Transverse colon (tissue), 4 donors: ENCODE measurements around the gene ZNF302. TPM values are rescaled to one million over a fixed set of nuclear protein-coding genes. Genes with fewer than 3 reads are reported as not detected.

Source experiments
- DNase-seq: peaks from one replicate; pipeline ENCODE4 v3.0.0-alpha.2; 2019
- H3K27ac ChIP-seq, 4 donors: fragments of 200-600 bp; sonication (generic); 2 replicates each; pipeline ENCODE4 v1.5.1; 2016 to 2018; ENCODE audit warnings: inconsistent platforms in 4 of 4
- H3K27me3 ChIP-seq: fragments of 200-600 bp; sonication (generic); 2 replicates; pipeline ENCODE4 v1.5.1; 2017; ENCODE audit warnings: inconsistent platforms
- H3K36me3 ChIP-seq, 4 donors: fragments of 200-600 bp; sonication (generic); 2 replicates each; pipeline ENCODE4 v1.5.1; 2017 to 2019; ENCODE audit warnings: inconsistent platforms in 4 of 4
- H3K4me1 ChIP-seq, 4 donors: fragments of 200-600 bp; sonication (generic); 2 replicates each; pipeline ENCODE4 v1.5.1; 2017 to 2020; ENCODE audit warnings: inconsistent platforms in 4 of 4
- H3K4me3 ChIP-seq, 4 donors: fragments of 200-600 bp; sonication (generic); 1 replicate in 1 of 4; 2 replicates in 3 of 4; pipeline versions ENCODE4 v1.5.1 to v1.6.1; 2017 to 2019; ENCODE audit warnings: inconsistent platforms in 4 of 4
- H3K9me3 ChIP-seq, 2 donors: fragments of 200-600 bp; sonication (generic); 2 replicates each; pipeline ENCODE4 v1.5.1; 2017 to 2019; ENCODE audit warnings: inconsistent platforms in 2 of 2
- CTCF ChIP-seq, 5 experiments: fragments of 200-600 bp in 3 of 5; fragments of 450-650 bp in 2 of 5; sonication (generic) in 3 of 5; IDR thresholded peaks; 1 replicate in 2 of 5; 2 replicates in 3 of 5; pipeline ENCODE4 v1.5.1; 2016 to 2017; ENCODE audit warnings: antibody characterized with exemption in 5 of 5, inconsistent platforms in 3 of 5, mild to moderate bottlenecking in 2 of 5, moderate library complexity in 1 of 5
- EP300 ChIP-seq: sonication (generic); formaldehyde crosslinking; IDR thresholded peaks from one replicate; pipeline ENCODE4 v1.6.1; 2017; ENCODE audit warnings: antibody characterized with exemption, low read depth
- POLR2A ChIP-seq: fragments of 450-650 bp; IDR thresholded peaks from one replicate; pipeline ENCODE4 v1.6.1; 2016; ENCODE audit warnings: antibody characterized with exemption, mild to moderate bottlenecking, moderate library complexity
- POLR2AphosphoS5 ChIP-seq, 3 donors: sonication (generic); formaldehyde crosslinking; IDR thresholded peaks; one replicate each; pipeline ENCODE4 v1.6.1; 2016; ENCODE audit warnings: antibody characterized with exemption in 3 of 3
- WGBS, 2 donors: methylation state at CpG; one replicate each; pipeline ENCODE4 v1.1.5; 2018; ENCODE audit warnings: low coverage in 1 of 2; 5-methylcytosine and 5-hydroxymethylcytosine counted together
- in situ Hi-C, 4 donors: fragments of 200-750 bp; cut with MboI; loops; one replicate each; pipeline versions ENCODE4 v1.15.0 to v1.15.1; 2017; ENCODE audit warnings: low sequenced_read_pairs in 3 of 4, low pct_ligation_motif_present in 1 of 4, low pct_unique_long_range_greater_than_20kb in 1 of 4
- intact Hi-C: fragments of 100-400 bp; cut with DNase I; formaldehyde crosslinking; loops from one replicate; pipeline ENCODE4 v1.15.1; 2023; ENCODE audit warnings: low total_unique reads
- total RNA-seq, 4 donors: library from RNA; depleted of rRNA; stranded (reverse); fragments of >200 nt; gene quantifications; one replicate each; pipeline ENCODE4 v1.1.0, GENCODE V29; 2016

The ZNF302 gene
- 10 to 100 TPM in 3 of 4 donors, 1 to 10 TPM in 1; 4.6 to 33.0 (median 18.0) TPM for total RNA-seq

DNA sequence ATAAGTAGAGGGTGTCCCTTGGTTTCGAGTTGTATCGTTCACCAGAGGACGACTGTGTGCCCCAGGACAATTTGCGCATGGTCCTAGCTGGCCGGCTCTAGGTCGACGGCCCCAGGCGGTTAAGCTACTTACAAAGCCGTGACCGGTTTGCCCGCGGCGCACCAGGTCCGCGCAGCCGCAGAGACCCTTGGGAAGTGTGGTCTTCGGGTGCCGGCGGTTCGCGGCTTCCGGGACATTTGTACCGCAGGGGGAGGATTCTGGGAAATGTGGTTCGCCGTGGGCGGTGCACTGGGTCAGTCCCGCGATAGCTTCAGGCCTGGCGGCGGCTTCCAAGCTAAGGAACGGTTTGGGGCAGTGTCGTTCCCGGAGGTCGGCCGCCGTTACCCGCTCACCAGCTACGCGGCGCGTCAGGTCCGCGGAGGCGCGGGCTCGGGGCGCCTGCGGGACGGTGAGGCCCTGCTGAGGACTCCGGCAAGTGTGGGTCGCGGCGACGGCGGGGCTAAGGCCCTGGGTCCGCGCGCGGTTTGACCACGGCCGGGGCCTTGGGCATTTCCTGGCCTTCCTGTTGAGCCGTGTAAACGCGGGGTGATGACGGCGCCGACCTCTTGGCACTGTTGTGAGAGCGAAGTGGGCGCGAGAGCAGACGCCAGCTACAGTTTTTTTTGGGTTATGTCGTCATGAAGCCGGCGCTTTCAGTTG is at the start of gene ZNF302:
TSS of gene ZNF302 (plus strand) at position 293 of the 699 bp plus-strand sequence. CDS start 1,127 bp downstream, outside the sequence.
- peaks cover 0 to 36% (median 16%) of the 10 kb centered on the region in 4 donors for H3K36me3 ChIP-seq
- peak within 1 kb of the TSS; percentile 61 to 72 (median 67) for H3K4me3 ChIP-seq
- TF ChIP-seq POLR2A (peak; percentile 81), CTCF (IDR thresholded peaks at IDR 0.05) (peak in 1 of 5 experiments; percentile 2), EP300 (peak; percentile 56), POLR2AphosphoS5 (IDR thresholded peaks at IDR 0.05) (peak; percentile 71 to 88 (median 86))
- peaks cover 6 to 16% (median 10%) of the 10 kb centered on the region in 4 donors for H3K4me1 ChIP-seq
- WGBS, 2 donors = 0% methylated on average over 44 of the region's 74 CpGs; no CpG with 5 or more reads in 1 of the 2 donors
- DNase-seq = peak; percentile 97
- no peaks in the 10 kb centered on the region for H3K27me3 ChIP-seq
- peak within 1 kb of the TSS; percentile 93 to 97 (median 96) for H3K27ac ChIP-seq
- in situ Hi-C loops (no loop called here), intact Hi-C loops (no loop called here)
- peaks cover 24 to 30% of the 10 kb centered on the region in 2 donors for H3K9me3 ChIP-seq

- no peak for DNase-seq
- in situ Hi-C loops = no loop called here
- no peak overlapping the region for H3K27ac ChIP-seq
Observed at GRCh38 chr19:34633802-34634201, 43.7 kb upstream of the ZNF302 start.

GRCh38 chr19:34639491-34640085 is 37.9 kb upstream of the ZNF302 start:
- peak; percentile 40 for DNase-seq
- intact Hi-C loops = loop anchor here (5.0 kb wide), 1 partner anchor 73 kb away; no protein-coding TSS in a partner anchor
- Histone ChIP-seq H3K27ac (no peak overlapping the region), H3K36me3 (no peaks in the 10 kb centered on the region), H3K27me3 (no peaks in the 10 kb centered on the region), H3K4me3 (no peak overlapping the region), H3K4me1 (no peaks in the 10 kb centered on the region), H3K9me3 (no peaks in the 10 kb centered on the region)
- in situ Hi-C loops = loop anchor here in 3 of 4 donors (5.0 kb wide), 1 partner anchor 73 kb away; no protein-coding TSS in a partner anchor
- whole genome bisulfite sequencing, 2 donors = 0 to 21% methylated on average over 3 to 4 of the region's 4 CpGs
- no peak for TF ChIP-seq EP300
- peak; percentile 70 to 76 (median 74) for TF ChIP-seq CTCF (IDR thresholded peaks at IDR 0.05)

More at GRCh38 chr19:34633802-34634201, 43.7 kb upstream of the ZNF302 start:
- Histone ChIP-seq H3K4me3 (no peak overlapping the region), H3K27me3 (no peaks in the 10 kb centered on the region), H3K9me3 (peaks cover 0 to 4% of the 10 kb centered on the region in 2 donors), H3K36me3 (no peaks in the 10 kb centered on the region), H3K4me1 (no peaks in the 10 kb centered on the region)
- TF ChIP-seq EP300 (no peak), POLR2A (no peak), CTCF (IDR thresholded peaks at IDR 0.05) (no peak), POLR2AphosphoS5 (IDR thresholded peaks at IDR 0.05) (no peak)
- 84% methylated on average over 2 of the region's 2 CpGs; no CpG with 5 or more reads in 1 of the 2 donors for WGBS, 2 donors
- intact Hi-C loops = no loop called here

DNA sequence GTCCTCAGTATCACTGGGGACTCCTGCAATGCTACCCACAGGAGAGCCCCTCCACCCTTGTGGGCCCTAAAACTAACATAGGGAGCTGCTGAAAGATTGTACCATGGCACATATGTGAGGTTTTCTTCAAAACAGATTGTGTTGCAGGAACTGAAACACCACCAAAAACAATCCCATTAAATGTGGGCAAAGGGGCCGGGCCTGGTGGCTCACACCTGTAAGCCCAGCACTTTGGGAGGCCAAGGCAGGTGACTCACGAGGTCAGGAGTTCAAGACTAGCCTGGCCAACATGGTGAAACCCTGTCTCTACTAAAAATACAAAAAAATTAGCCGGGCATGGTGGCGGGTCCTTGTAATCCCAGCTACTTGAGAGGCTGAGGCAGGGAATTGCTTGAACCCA is 35.2 kb upstream of the ZNF302 start:
- Histone ChIP-seq H3K27ac (no peak overlapping the region), H3K36me3 (no peaks in the 10 kb centered on the region), H3K9me3 (no peaks in the 10 kb centered on the region), H3K4me1 (no peaks in the 10 kb centered on the region), H3K4me3 (no peak overlapping the region), H3K27me3 (no peaks in the 10 kb centered on the region)
- intact Hi-C loops = no loop called here
- in situ Hi-C loops = no loop called here
- TF ChIP-seq POLR2AphosphoS5 (IDR thresholded peaks at IDR 0.05) = no peak
- no peak for TF ChIP-seq POLR2A
- no peak for DNase-seq
- WGBS, 2 donors = 75% methylated on average over 4 of the region's 4 CpGs; no CpG with 5 or more reads in 1 of the 2 donors
